Heart left ventricle (tissue), 13 donors: ENCODE results near the gene KCNH6.

Experiments used
- CTCF ChIP-seq, 12 donors: fragments of 200-600 bp; sonication (generic) in 4 of 12; IDR thresholded peaks; one replicate each; pipeline versions ENCODE4 v1.5.0 to v1.8.0; 2018 to 2022; ENCODE audit warnings: antibody characterized with exemption in 12 of 12, mild to moderate bottlenecking in 5 of 12
- POLR2A ChIP-seq, 2 donors: fragments of 450-650 bp; IDR thresholded peaks; one replicate each; pipeline ENCODE4 v1.6.1; 2017; ENCODE audit warnings: antibody characterized with exemption in 2 of 2, mild to moderate bottlenecking in 2 of 2, moderate library complexity in 2 of 2
- donor health status: ischemic (EF 13 %, LVEDD 7.1; RV severe dilation, severe dysfunction).
- donor health status: DM: no; HTN: yes; CAD: no.
- donor health status: DM: no; HTN: no; CAD: no.
- donor health status: ischemic (EF 25% LVEDD 6.9; RV normal size, moderate dysfunction).
- donor health status: ischemic (EF 25% LVEDD 5.7; RV mildly dilated, moderate dysfunction).
- donor health status: ischemic (EF 35%, LVEDD 5.7; RV mildly dilated, moderate dysfunction).
- donor health status: nonischemic (EF 11% LVEDD 7.7; RV severe dilation, severe dysfunction).
- donor health status: DM: yes; HTN: yes; CAD: no.
- donor health status: PGD.
- donor health status: ischemic (EF 29% LVEDD 5.4; RV normal size, mild dysfunction).
- donor health status: nonischemic (EF 23%, LVEDD 6.1; RV moderate dilation, normal function).

- TF ChIP-seq CTCF (IDR thresholded peaks at IDR 0.05), result no peak
- TF ChIP-seq POLR2A (IDR thresholded peaks at IDR 0.05), result no peak
These were observed 20.0 kb downstream of the KCNH6 start for GRCh38 chr17:63542942-63543821.
